Daoy (cell line): ENCODE data around the gene YIF1A. TPM values are rescaled to one million over a fixed set of nuclear protein-coding genes. Genes with fewer than 3 reads are reported as not detected.
"Not testable (repeated sequence)": the region's sequence is repeated elsewhere in the genome, so short reads cannot be mapped to it uniquely, and the experiment has no call there.

Experiments used
- DNase-seq: peaks from one replicate; pipeline ENCODE4 v3.0.0-alpha.2; 2015; ENCODE audit warnings: low read depth
- total RNA-seq: library from RNA; depleted of rRNA; stranded (reverse); fragments of >200 nt; shearing (Covaris generic); gene quantifications from 2 replicates; pipeline ENCODE4 v1.2.3, GENCODE V29; 2014

YIF1A gene
- total RNA-seq, 1 experiment from 2014 or later, result 135 TPM

DNA sequence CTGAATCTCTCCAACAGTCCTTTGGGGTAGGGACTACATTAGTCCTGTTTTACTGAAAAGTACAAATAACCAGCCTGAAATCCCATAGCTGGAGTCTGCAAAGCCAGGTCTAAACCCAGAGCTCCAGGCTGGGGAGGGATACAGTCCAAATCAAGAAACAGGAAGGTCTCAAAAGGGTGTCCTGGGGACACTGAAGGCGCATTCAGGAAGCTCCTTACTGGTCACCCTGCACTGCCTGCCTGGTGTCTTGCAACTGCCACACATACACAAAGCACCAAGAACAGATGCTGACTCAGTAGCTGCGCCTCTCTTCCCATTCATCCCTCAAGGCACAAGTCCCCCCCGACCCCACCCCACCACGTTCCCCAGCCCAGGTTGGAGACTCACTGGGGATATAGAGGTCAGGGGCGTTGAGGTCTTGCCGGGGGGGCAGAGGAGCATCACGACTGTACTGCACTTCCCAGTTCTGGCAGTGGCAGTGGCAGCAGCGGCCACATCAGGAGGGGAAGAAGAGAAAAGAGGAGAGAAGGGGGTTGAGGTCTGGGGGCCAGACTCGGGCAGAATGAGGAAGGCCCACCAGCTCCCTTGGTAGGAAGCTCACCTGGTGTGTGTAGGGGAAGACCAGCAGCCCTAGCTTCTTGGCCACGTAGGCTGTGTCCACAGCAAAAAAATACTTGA is 1.6 kb downstream of the YIF1A start:
- DNase-seq, result no peak

DNA sequence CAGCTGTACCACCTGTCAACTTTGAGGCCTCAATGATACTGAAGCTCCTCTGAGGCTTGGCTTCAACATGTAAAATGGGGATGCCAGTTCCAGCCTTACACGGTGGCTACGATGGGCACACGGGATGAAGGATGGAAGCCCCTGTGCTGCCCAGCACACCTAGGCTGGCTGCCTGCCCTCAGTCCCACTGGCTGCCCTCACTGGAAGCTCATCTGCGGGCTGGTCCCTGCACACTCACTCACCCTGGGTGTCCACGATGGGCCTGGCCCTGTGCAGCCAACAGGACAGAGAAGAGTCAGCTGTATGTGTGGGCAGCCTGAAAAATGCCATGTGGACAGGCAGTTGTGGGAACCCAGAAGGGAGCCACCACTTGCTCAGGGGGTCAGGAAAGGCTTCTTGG is 2.2 kb downstream of the YIF1A start:
- no peak for DNase-seq

DNA sequence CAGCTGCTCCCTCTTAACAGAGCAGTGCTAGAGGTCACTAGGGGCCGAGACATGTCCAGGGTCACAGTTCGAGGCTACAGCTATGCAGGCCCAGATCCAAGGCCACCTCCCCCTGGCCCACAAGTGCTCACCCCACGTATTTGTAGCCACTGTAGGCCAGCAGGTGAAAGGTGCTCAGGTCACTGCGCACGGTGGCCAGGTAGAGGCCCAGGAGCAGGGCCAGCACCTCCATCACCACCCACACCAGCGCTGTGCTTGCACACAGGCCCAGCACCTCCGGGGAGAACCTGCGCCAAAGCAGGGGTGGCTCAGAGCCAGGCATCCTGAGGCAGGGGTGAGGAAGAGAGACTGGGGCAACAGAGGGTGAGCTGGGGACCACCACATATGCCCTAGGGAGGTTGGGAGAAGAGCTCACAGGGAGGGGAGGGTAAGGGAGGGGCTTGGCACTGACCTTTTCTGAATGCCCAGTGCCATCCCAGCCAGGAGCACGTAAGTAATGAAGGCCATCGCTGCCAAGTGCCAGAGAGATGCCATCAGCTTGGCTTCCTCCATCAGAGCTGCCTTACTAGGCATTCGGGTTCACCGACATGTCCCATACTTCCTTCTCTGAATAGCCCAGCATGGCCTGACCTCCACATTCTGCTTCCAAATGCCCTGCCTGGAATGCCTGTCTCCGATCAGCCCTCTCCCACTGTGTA is 3.5 kb downstream of the YIF1A start:
- no peak for DNase-seq

DNA sequence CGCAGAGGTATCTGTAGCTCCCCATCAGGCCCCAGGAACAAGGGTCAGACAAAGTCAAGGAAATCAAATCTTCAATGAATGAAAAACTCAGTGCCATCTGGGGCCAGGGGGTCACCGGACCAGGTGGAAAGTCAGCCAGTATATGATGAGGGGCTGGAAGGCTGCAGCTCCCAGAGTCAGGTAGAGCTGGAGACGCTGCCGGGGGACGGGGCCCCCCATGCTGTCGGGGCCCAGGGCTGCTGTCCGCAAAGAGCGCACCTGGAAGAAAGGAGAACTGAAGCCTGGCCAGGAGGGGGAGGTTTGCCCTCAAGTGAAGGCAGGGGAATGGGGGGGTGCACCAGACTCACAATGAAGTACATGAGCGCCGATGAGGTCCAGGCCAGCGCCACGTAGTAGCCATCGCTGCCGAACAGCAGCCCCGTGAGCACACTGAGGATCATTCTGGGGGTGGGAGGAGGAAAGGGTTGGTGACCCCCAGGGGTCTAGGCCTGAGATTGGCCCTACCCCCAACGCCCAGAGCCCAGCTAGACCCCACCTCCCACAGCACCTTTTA is 4.3 kb downstream of the YIF1A start:
- DNase-seq, result no peak

DNA sequence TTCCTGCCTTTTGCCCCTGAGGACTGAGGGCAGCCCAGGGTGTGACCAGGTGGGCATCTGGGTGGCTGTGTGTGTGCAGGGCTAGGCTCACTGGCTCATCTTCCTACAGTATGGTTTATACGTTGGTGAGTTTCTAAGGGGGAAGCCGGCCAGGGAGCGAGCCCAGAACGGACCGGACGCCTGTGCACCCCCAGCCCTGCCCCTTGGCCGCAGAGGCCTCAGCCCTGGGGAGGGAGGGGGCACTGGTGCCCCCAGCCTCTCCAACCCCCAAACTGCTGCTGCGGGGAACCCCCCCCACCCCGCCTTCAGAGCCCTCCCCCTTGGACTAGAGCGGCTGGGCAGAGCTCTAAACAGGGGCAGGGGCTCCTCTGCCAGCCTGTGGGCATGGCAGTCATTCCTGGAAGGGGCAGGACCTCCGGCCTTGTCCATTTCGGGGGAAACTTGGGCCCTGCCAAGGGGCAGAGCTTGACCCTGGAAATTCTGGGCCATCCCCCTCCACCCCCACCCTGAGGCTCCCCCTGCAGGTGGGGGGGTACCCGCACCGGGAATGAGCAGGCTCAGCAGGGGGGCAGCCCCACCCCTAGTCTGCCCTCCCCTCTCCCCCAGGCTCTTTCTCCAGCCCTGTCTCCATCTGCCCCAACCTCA is 5.4 kb downstream of the YIF1A start:
- DNase-seq, result no peak

DNA sequence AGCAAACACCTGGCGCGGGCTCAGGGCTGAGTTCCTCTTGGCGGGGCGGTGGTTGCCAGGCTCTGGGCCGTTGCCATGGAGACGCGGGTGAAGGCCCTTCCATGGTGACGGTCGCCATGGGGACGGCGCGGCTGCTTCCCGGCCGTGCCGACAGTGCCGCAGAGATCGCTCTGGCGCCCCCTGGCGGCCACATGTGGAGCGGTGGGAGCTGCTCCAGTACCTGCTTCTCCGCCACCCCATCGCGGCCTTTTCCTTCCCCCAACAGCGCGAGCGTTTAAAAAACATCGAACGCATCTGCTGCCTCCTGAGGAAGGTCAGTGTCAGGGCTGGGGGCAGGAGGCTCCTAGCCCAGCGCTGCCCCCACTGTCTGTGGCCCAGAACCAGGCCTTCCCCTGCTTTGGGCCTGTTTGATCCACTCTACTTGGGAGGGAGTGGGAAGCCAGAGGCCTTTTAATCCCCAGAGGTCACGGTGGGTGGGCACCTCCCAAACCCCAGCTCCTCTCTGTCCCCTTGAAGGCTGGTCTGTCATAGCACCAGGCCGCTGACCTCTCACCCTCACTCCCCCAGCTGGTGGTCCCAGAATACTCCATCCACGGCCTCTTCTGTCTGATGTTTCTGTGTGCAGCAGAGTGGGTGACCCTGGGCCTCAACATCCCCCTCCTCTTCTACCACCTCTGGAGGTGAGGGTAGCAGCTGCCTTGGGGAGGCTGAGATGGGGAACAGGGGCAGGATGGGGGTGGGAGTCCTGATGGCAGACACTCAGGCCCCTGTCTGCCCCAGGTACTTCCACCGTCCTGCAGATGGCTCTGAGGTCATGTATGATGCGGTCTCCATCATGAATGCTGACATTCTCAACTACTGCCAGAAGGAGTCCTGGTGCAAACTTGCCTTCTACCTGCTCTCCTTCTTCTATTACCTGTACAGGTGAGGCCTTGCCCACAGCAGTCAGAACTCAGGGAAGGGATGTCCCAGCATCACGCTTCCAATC is 6.2 kb downstream of the YIF1A start:
- peak; percentile 97 for DNase-seq

DNA sequence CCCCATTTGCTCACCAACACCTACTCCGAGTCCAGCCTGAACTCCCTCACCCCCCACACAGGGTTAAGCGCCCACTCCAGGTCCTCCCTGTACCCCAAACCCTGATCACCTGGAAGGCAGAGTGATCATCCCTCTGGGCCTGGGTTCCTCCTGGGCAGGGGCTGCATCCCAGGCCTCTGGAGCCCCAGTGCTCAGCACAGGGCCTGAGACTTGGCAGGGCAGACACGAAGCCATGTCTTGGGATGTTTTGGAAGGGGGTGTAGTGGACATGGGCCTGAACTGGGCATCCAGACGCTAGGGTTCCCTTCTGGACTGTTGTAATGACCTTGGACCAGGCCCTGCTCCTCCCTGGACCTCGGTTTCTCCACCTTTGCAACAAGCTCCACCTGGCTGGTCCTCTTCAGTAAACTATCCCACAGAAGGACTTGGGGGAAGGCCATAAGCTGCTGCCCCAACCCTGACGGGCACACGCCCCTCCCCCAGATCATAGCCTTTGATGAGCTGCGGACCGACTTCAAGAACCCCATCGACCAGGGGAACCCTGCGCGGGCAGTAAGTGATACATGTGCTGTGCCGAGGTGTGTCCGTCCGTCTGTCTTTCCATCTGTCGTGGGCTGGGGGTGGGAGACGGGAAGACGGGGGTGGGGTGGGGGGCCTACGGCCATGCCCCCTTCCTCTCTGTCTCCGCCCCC is 7.0 kb downstream of the YIF1A start:
- no peak for DNase-seq

DNA sequence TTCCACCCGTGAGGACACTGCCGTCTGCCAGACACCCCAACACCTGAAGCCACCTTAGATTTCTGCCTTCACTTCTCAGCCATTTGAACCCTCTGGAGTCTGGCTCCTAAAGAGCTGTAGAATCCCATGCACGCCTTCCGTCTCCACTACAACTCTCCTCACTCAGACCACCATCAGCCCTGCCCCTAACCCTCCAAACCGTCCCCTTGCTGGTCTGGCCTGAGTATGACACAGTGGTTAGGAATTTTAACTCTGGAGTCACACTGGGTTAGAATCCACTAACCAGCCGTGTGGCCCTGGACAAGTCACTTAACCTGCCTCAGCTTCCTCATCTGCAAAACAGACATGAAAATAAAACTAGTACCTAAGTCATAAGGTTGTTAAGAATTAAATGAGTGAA is 7.9 kb downstream of the YIF1A start:
- DNase-seq, result no peak

DNA sequence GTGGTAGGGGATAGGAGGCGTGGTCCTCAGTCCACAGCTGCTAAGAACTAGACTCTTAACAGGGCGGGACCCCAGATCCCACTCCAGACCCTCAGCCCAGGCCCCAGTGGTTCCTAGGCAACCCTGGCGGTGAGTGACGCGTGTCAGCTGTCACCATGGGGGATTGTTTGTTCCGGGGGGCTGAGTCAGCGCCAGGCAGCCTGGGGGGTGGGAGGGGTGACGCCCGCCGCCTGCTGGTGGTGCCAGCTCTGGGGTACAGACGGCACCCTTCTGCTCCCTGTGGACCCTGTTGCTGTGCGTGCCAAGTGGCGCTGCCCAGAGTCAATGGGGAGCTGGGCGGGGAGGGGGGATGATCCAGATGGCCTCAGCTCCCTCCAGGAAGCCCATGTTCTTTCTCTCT is 8.5 kb downstream of the YIF1A start:
- peak; percentile 72 for DNase-seq

DNA sequence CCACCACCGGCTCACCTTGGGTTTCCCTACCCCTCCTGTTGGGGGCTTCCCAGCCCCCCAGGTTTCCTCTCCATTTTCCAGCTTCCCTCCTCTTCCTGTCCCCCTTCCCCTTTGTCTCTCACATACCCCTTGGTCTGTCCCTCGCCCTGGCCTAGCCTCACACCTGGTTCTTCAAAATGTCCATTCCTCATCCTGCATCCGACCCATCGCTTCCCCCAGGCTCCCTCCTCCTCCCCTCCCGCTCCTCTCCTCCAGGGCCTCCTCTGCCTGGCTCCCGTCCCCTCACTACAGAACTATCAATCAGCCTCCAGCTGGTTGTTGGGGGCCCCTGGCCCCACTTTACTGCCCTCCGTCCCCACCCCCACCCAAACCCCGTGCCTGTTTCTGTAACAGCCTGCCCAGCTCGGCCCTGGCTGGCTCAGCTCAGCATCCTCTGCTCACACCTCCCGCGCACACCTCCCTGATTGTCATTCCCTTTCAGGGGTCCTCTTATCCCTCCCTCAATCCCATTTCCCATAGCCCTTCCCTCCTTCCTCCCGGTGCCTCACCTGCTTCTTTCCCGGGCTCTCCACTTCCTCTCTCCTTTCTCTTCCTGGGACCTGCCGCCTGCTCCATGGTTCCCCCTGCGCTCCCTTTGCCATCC is 9.7 kb downstream of the YIF1A start:
- DNase-seq, result no peak

DNA sequence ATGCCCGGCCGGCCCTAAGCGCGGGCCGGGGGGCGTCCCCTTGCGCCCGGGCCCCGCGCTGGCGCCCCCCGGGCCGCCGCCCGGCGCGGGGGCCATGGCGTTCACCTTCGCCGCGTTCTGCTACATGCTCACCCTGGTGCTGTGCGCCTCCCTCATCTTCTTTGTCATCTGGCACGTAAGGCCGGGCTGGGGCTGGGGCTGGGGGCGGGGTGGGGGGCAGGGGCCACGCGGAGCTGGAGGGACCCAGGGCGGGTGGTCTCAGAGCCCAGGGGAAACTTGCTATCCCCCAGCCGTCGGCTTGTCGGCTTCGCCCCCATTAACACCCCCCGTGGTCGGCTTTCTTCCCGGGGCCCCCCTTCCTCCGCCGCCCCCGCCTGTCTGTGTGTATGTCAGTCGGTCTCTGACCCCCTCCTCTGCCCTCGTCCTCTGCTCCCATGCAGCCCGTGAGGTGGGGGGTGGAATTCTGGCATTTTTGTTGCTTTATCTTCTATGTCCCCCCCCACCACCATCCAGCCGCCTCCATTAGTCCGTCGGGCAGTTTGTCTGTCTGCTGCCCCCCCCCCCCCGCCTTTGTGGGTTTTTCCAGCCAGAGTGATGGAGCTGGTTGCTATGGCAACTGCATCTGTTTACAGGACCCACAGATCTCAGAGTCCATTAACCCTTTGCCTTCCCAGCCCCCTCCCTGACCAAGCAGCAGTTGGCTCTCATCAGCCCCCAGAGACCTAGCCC is 10.4 kb downstream of the YIF1A start:
- DNase-seq, result peak; percentile 46

DNA sequence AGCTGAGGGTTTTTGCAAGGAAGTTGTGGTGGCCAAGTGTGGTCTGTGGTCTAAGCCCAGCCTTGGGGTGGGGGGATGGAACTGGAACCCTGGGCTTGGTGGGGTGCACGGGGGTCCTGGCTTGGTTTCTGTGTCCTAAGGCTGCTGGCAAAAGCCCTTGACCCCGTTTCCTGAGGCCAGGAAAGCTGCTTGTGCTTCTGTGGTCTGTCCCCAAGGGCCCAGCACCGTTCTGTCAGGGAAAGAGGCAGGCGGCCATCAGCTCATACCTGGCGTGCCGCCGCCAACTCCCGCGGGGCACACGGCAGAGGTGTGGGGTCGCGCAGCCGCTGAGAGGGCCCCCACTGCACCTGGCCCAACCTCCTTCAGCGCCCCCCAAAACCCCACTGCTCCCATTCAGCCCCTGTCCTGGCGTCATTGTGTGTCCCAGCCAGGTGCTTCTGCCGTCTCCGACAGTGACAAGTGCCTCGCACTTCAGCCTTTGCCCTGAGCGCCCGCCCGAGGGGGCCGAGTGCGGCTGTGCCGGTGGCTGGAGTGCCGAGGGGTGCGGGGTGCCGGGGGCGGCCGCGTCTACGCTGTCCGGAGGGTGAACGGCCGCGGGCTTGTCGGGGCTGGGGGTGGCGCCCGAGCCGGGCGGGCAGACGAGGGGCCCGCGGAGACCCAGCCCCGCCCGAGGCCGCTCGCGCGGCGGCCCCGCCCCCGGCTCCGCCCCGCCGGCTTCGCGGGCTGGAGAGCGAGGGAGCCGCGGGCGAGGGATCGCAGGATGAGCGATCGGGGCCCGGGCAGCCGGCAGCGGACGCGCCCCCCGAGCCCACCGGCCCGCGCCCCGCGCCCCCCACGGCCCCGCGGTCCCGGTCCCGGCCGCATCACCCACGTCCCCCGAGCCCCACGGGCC is 11.2 kb downstream of the YIF1A start, which contains the start of gene CNIH2:
CNIH2 (plus strand) TSS at position 705 of the 892 bp plus-strand sequence. CDS start 282 bp downstream, outside the sequence.
- DNase-seq, result peak; percentile 51

DNA sequence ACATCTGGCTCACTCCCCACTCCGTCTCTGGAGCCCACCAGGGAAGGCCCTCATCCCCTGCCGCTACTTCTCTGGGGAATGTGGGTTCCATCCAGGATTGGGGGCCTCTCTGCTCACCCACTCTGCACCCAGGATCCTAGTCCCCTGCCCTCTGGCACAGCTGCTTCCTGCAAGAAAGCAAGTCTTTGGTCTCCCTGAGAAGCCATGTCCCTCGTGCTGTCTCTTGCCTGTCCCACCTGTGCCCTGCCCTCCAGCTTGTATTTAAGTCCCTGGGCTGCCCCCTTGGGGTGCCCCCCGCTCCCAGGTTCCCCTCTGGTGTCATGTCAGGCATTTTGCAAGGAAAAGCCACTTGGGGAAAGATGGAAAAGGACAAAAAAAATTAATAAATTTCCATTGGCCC is 11.9 kb downstream of the YIF1A start:
- DNase-seq, result not testable (repeated sequence)

DNA sequence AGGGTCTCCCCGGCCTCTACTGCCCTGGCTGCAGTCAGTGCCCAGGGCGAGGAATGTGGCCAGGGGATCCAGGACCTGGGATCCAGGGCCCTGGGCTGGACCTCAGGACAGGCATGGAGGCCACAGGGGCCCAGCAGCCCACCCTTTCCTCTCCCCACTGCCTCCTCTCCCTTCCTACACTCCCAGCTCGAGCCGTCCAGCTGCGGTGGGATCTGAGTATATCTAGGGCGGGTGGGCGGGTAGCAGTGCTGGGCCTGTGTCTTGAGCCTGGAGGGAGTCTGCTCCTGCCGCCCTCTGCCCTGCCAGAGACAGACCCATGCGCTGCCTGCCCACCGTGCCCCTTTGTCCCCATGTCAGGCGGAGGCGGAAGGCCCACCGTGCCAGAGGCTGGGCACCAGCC is 12.3 kb downstream of the YIF1A start:
- not testable (repeated sequence) for DNase-seq

DNA sequence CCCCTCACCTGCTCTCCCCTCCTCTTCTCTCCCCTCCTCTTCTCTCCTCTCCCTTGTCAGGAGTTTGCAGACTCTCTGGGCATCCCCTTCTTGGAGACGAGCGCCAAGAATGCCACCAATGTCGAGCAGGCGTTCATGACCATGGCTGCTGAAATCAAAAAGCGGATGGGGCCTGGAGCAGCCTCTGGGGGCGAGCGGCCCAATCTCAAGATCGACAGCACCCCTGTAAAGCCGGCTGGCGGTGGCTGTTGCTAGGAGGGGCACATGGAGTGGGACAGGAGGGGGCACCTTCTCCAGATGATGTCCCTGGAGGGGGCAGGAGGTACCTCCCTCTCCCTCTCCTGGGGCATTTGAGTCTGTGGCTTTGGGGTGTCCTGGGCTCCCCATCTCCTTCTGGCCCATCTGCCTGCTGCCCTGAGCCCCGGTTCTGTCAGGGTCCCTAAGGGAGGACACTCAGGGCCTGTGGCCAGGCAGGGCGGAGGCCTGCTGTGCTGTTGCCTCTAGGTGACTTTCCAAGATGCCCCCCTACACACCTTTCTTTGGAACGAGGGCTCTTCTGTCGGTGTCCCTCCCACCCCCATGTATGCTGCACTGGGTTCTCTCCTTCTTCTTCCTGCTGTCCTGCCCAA is 12.8 kb downstream of the YIF1A start:
- no peak for DNase-seq

DNA sequence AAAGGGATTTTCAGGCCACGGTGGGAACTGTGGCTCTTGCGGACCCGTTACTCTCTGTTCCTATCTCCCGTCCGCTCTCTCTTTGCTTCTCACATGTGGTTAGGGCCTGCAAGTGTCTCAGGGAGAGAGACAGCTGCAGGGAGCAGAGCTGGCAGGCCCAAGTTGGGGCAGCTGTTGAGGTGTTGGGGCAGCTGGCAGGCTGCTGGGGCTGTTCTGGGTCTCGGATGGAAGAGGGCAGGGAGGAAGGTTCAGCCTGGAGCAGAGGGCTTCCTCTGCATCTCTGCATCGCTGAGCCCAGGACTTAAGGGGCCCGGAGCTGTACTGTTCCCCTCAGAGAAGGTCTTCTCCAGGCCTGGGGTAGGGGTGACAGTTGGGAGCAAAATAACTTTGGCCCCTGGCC is 13.5 kb downstream of the YIF1A start:
- no peak for DNase-seq

DNA sequence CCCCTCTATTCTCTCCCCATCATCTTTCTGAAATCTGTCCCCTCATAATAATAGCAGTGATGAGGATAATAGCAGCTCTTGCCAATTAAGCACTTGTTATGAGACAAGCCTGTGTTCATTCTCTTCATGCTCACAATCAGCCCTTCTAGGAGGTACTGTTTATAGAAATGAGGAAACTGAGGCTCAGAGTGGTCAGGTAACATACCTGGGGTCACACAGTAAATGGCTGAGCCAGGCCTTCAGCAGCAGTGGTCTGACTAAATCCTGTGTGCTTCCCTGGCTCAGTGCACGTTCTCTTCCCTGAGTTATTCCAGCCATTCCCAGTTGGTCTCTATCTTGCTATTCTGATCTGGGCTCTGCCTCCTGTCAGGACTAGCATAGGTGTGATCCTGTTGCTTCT is 14.7 kb downstream of the YIF1A start:
- no peak for DNase-seq

DNA sequence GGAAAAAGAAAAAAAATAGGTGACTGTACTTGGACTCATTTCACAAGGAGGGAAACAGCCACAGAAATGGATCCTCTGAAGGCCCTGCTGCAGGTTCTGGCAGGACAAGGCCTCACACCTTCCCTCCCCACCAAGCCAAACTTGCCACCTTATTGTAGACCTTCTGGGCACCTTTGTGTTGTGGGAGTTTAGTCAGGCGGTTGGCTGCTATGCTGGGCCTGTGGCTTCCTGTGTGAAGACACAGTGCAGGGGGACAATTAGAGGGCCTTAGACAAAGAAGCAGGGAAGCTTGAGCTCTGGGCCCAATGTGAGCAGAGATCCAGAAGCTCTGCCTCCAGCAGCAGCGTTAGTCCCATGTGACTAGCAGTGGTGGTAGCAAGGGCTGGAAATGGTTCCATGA is 16.3 kb downstream of the YIF1A start:
- DNase-seq, result no peak
